Caco-2 (cell line): ENCODE data around the gene CEBPA. TPM values are rescaled to one million over a fixed set of nuclear protein-coding genes. Genes with fewer than 3 reads are reported as not detected.

Source experiments
- BruUV-seq: library from RNA; stranded (reverse); fragments of 400-500 nt; replicated peaks from 2 replicates; lab custom pipeline; 2021; lab: Mats Ljungman, UMichigan
- CTCF ChIA-PET: fragments of 300-600 bp; sonication (Branson Sonifier 250); formaldehyde crosslinking; loops from one replicate; lab custom pipeline; 2022; ENCODE audit warnings: antibody characterized with exemption; lab: Charles Lee
- POLR2A ChIA-PET: fragments of 300-600 bp; sonication (Branson Sonifier 250); formaldehyde crosslinking; loops from one replicate; lab custom pipeline; 2022; ENCODE audit warnings: antibody characterized with exemption; lab: Charles Lee
- DNase-seq, 2 experiments: peaks; one replicate each; pipeline versions ENCODE4 v3.0.0 to v3.0.0-alpha.2; 2020 to 2022
- H3K27me3 ChIP-seq: replicated peaks from 2 replicates; pipeline ENCODE4 v1.6.0; 2011; ENCODE audit warnings: low read length; ENCODE audit not compliant: control insufficient read depth, insufficient read depth
- H3K36me3 ChIP-seq: 2 replicates; pipeline ENCODE4 v1.5.1; 2011; ENCODE audit warnings: low read length; ENCODE audit not compliant: control insufficient read depth, insufficient read depth
- H3K4me1 ChIP-seq: fragments of 250-450 bp; sonication (Bioruptor Pico); 2 replicates; pipeline ENCODE4 v1.5.1; 2020; ENCODE audit warnings: mild to moderate bottlenecking
- H3K4me3 ChIP-seq: 2 replicates; pipeline ENCODE4 v1.5.1; 2011; ENCODE audit warnings: low read depth, mild to moderate bottlenecking, control low read depth, low read length
- H3K9me3 ChIP-seq: fragments of 250-450 bp; sonication (Bioruptor Pico); 2 replicates; pipeline ENCODE4 v1.5.1; 2020; ENCODE audit warnings: mild to moderate bottlenecking, moderate library complexity
- H3K27ac Mint-ChIP-seq: one replicate; pipeline ENCODE4 v1.8.0; 2022; ENCODE audit warnings: mixed read lengths; ENCODE audit not compliant: unreplicated experiment
- H3K27me3 Mint-ChIP-seq: one replicate; pipeline ENCODE4 v1.8.0; 2022; ENCODE audit warnings: mixed read lengths; ENCODE audit not compliant: insufficient read depth, unreplicated experiment
- H3K36me3 Mint-ChIP-seq: one replicate; pipeline ENCODE4 v1.8.0; 2022; ENCODE audit warnings: mild to moderate bottlenecking, mixed read lengths; ENCODE audit not compliant: insufficient read depth, unreplicated experiment
- H3K4me1 Mint-ChIP-seq: one replicate; pipeline ENCODE4 v1.8.0; 2022; ENCODE audit warnings: low read depth, mixed read lengths; ENCODE audit not compliant: unreplicated experiment
- H3K4me3 Mint-ChIP-seq: one replicate; pipeline ENCODE4 v1.8.0; 2022; ENCODE audit warnings: mild to moderate bottlenecking, moderate library complexity, mixed read lengths; ENCODE audit not compliant: unreplicated experiment
- H3K9me3 Mint-ChIP-seq: one replicate; pipeline ENCODE4 v1.8.0; 2022; ENCODE audit warnings: mixed read lengths; ENCODE audit not compliant: unreplicated experiment
- intact Hi-C: fragments of 100-400 bp; cut with micrococcal nuclease; formaldehyde crosslinking; loops from one replicate; pipeline ENCODE4 v1.10.0; 2022; ENCODE audit not compliant: unreplicated experiment
- total RNA-seq: library from RNA; stranded (reverse); gene quantifications from 2 replicates; pipeline ENCODE4 v1.2.3, GENCODE V29; 2022
- TF ChIP-seq, protein P1 (sequence below), 2 experiments: fragments of 200-600 bp in 1 of 2; IDR thresholded peaks; 1 replicate in 1 of 2; 2 replicates in 1 of 2; pipeline versions ENCODE4 v1.5.1 to v1.8.0; 2011 to 2022; ENCODE audit warnings: antibody characterized with exemption in 1 of 2, control low read depth in 1 of 2, inconsistent platforms in 1 of 2, low read depth in 1 of 2, low read length in 1 of 2, mild to moderate bottlenecking in 1 of 2, moderate library complexity in 1 of 2; ENCODE audit not compliant: insufficient read depth in 1 of 2, severe bottlenecking in 1 of 2, unreplicated experiment in 1 of 2

CEBPA gene
- total RNA-seq, 1 experiment from 2014 or later: 110 TPM

DNA sequence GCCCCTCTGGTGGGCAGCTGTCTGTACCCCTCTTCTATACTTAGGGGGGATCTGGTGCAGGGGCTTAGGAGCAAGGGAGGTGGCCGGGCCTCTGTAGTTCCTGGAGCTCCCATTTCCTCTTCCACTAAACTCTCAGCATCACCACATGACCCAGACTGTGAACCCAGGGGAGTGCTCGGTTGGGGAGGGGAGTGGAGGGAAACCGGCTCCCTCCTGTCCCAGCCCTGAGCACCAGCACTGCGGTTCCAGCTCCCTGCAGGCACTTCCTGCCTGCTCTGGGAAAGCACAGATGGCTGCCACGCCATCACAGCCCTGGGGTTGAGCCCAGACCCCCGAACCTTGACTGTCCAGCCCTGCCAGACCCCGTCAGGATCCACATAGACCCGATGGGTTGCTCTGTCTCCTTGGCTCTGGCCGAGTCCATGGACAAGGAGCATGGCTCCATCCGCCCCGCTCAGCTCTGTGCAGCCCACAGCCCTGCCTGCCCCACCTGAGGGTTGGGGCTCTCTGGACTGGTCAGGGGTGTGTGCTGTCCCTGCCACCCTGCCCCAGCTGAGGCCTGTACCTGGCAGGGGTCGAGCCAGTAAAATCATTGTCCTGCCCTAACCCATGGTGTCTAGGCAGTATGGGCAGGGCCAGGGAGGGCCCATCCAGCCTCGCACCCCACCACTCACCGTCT lies 40.7 kb downstream of the CEBPA start:
- no peak for DNase-seq
- H3K9me3 Mint-ChIP-seq: peaks cover 10% of the 10 kb centered on the region
- H3K36me3 Mint-ChIP-seq: no peaks in the 10 kb centered on the region
- Histone ChIP-seq H3K9me3 (peaks cover 10% of the 10 kb centered on the region), H3K36me3 (no peaks in the 10 kb centered on the region), H3K4me1 (no peaks in the 10 kb centered on the region), H3K4me3 (no peak overlapping the region), H3K27me3 (no peaks in the 10 kb centered on the region)
- TF ChIP-seq, protein P1, sequence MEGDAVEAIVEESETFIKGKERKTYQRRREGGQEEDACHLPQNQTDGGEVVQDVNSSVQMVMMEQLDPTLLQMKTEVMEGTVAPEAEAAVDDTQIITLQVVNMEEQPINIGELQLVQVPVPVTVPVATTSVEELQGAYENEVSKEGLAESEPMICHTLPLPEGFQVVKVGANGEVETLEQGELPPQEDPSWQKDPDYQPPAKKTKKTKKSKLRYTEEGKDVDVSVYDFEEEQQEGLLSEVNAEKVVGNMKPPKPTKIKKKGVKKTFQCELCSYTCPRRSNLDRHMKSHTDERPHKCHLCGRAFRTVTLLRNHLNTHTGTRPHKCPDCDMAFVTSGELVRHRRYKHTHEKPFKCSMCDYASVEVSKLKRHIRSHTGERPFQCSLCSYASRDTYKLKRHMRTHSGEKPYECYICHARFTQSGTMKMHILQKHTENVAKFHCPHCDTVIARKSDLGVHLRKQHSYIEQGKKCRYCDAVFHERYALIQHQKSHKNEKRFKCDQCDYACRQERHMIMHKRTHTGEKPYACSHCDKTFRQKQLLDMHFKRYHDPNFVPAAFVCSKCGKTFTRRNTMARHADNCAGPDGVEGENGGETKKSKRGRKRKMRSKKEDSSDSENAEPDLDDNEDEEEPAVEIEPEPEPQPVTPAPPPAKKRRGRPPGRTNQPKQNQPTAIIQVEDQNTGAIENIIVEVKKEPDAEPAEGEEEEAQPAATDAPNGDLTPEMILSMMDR (IDR thresholded peaks at IDR 0.05; ENCODE audit: insufficient read depth in 1 of 2, low read depth in 1 of 2, low read length in 1 of 2, severe bottlenecking in 1 of 2, unreplicated experiment in 1 of 2): no peak
- no TSS peak for BruUV-seq
- no peaks in the 10 kb centered on the region for H3K4me1 Mint-ChIP-seq
- H3K27me3 Mint-ChIP-seq: no peaks in the 10 kb centered on the region
- H3K4me3 Mint-ChIP-seq: no peak overlapping the region
- ChIA-PET POLR2A (no interaction called here), CTCF (no interaction called here)
- intact Hi-C loops: no loop called here
- H3K27ac Mint-ChIP-seq: no peak overlapping the region

DNA sequence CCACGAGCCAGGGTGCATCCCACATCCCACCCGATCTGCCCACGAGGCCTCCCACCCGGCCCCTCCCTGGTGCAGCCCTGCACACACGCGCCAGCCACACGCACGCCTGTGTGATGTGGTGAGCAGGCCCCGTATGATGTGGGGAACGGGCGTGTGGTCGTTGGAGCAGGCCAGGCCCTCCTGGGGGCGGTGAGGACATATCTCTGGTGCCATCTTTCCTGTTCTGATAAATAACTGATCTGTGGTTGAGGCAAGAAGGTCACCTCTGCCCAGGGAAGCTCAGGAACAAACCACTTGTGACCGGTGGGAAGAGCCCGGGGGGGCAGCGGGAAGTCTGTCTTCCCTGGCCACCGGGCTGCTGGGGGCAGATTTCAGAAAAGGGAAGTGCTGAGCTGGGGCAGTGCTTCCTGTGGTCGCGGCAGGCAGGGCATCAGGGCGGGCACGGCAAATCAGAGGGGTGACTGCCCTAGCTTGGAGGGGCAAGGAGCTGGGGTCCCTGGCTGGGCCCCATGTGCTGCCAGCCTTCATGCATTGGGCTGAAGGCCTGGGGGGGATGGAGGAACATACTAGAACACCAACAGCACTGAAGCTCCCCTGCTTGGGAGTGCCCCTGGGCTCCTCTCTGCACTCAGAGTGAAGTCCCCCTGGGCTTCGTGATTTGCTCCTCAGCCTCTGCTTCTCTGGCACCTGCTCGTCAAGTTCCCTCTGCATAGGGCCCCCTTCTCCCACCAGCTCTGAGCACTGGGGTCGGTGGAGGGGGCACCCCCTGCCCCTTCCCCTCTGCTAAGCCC lies 41.5 kb downstream of the CEBPA start:
- no peak overlapping the region for H3K4me3 ChIP-seq
- H3K36me3 ChIP-seq: no peaks in the 10 kb centered on the region
- H3K4me1 Mint-ChIP-seq: no peaks in the 10 kb centered on the region
- H3K36me3 Mint-ChIP-seq: no peaks in the 10 kb centered on the region
- BruUV-seq: no TSS peak
- no peaks in the 10 kb centered on the region for H3K27me3 Mint-ChIP-seq
- H3K9me3 Mint-ChIP-seq: peaks cover 10% of the 10 kb centered on the region
- DNase-seq: no peak
- TF ChIP-seq, protein P1 (IDR thresholded peaks at IDR 0.05; ENCODE audit: insufficient read depth in 1 of 2, low read depth in 1 of 2, low read length in 1 of 2, severe bottlenecking in 1 of 2, unreplicated experiment in 1 of 2): no peak
- POLR2A ChIA-PET: no interaction called here
- intact Hi-C loops: no loop called here
- no peak overlapping the region for H3K4me3 Mint-ChIP-seq
- peaks cover 10% of the 10 kb centered on the region for H3K9me3 ChIP-seq
- H3K27ac Mint-ChIP-seq: no peak overlapping the region
- H3K27me3 ChIP-seq: no peaks in the 10 kb centered on the region
- H3K4me1 ChIP-seq: no peaks in the 10 kb centered on the region
- CTCF ChIA-PET: no interaction called here

DNA sequence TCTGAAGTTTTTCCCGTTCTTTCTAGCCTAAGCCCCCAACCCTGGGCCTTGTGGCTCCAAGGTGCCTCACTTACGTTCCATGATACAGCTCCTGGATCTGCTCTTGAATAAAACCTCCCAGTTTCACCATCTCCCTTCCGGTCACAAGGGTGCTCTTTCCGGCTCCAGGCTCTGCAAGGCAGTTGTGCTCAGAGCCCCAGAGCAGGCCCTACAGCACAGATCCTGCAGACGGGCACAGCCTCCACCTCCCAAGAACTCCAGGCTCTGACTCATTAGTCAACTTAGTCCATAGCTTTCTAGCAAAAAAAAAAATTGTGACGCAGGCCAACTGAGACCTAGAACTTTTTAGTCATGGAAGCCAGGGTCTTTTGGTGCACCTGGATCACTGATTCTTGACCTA lies 42.8 kb downstream of the CEBPA start:
- Mint-ChIP-seq H3K27ac (no peak overlapping the region), H3K4me3 (no peak overlapping the region), H3K36me3 (no peaks in the 10 kb centered on the region), H3K27me3 (no peaks in the 10 kb centered on the region), H3K9me3 (peaks cover 10% of the 10 kb centered on the region), H3K4me1 (no peaks in the 10 kb centered on the region)
- CTCF ChIA-PET: no interaction called here
- DNase-seq: no peak
- POLR2A ChIA-PET: interaction anchor here (0.7 kb wide), 1 partner anchor 26 kb away, joined by 3 read pairs; no protein-coding TSS in a partner anchor
- Histone ChIP-seq H3K9me3 (peaks cover 10% of the 10 kb centered on the region), H3K4me3 (no peak overlapping the region), H3K27me3 (no peaks in the 10 kb centered on the region), H3K36me3 (no peaks in the 10 kb centered on the region), H3K4me1 (no peaks in the 10 kb centered on the region)
- intact Hi-C loops: no loop called here
- TF ChIP-seq, protein P1 (IDR thresholded peaks at IDR 0.05; ENCODE audit: insufficient read depth in 1 of 2, low read depth in 1 of 2, low read length in 1 of 2, severe bottlenecking in 1 of 2, unreplicated experiment in 1 of 2): no peak
- BruUV-seq: no TSS peak
